ENCODE results near the gene LRRTM2.

DNA sequence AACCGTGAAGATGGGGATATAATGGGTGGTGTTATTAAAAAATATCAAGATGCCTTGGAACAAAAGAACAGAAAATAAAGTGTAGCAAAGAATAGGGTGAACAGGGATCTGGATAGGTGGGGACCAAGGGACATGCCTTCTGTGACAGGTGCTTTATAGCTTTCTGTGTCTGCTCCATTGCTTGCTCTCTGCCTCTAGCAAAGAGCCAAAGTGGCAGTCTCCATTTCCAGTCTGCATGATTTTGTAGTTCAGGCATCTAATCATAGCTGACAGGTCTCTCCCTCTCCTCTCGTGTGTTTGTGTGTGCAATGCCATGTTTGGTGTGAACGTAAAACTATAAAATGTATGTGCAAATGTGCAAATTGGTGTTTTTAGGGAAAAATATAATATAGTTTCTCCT is 35.0 kb downstream of the LRRTM2 start:
- TF ChIP-seq, protein P1, sequence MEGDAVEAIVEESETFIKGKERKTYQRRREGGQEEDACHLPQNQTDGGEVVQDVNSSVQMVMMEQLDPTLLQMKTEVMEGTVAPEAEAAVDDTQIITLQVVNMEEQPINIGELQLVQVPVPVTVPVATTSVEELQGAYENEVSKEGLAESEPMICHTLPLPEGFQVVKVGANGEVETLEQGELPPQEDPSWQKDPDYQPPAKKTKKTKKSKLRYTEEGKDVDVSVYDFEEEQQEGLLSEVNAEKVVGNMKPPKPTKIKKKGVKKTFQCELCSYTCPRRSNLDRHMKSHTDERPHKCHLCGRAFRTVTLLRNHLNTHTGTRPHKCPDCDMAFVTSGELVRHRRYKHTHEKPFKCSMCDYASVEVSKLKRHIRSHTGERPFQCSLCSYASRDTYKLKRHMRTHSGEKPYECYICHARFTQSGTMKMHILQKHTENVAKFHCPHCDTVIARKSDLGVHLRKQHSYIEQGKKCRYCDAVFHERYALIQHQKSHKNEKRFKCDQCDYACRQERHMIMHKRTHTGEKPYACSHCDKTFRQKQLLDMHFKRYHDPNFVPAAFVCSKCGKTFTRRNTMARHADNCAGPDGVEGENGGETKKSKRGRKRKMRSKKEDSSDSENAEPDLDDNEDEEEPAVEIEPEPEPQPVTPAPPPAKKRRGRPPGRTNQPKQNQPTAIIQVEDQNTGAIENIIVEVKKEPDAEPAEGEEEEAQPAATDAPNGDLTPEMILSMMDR (IDR thresholded peaks at IDR 0.05), result no peak
- no peak for TF ChIP-seq POLR2A (IDR thresholded peaks at IDR 0.05)
